ENCODE results near the gene NT5DC3.
A peak's percentile ranks its signal among the peaks of the same experiment; 100 is the strongest.

GRCh38 chr12:103881261-103881660 is 40.2 kb upstream of the NT5DC3 start:
- TF ChIP-seq POLR2A (IDR thresholded peaks at IDR 0.05; ENCODE audit: low read depth, low read length) (no peak), POLR2AphosphoS5 (IDR thresholded peaks at IDR 0.05; ENCODE audit: low read depth, low read length) (no peak), TAF1 (IDR thresholded peaks at IDR 0.05; ENCODE audit: low read depth, low read length) (no peak), POU2F2 (IDR thresholded peaks at IDR 0.05; ENCODE audit: low read depth, low read length) (no peak), PAX5 (IDR thresholded peaks at IDR 0.05; ENCODE audit: insufficient read depth, low read length, severe bottlenecking) (no peak), SPI1 (IDR thresholded peaks at IDR 0.05; ENCODE audit: low read depth, low read length) (peak; percentile 48)
